Measurements from ENCODE around the gene CORIN. TPM values are rescaled to one million over a fixed set of nuclear protein-coding genes. Genes with fewer than 3 reads are reported as not detected.

Gene CORIN
- total and polyA plus RNA-seq, 9 donors, result 0.20 to 7.9 (median 0.80) TPM; not detected in 1

DNA sequence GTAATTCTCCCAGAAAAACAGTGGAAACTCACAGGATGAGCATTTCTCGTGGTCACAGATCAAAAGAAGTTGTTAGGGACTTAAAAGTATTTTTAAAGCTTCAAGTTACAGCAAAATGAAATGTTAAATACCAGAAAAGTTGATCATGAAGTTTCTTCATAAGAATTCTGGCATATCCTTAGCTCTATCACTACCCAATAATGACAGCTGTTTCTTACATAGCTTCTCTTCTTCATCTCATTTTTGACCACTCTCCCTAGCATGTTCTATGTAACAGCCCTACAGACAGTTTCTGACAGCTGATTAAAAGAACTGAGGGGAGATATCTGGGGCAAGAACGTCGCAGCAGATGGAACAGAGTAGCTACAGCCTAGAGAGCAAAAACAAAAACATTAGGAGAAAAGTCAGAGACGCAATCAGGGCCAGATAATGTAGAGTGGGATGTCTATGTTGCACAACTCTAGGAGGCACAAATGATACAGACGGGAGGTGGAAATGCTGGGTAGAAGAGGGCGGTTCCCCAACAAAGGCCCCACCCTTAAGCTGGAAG is 108.7 kb downstream of the CORIN start:
- intact Hi-C loops (cut with DNase I), result no loop called here

GRCh38 chr4:47721892-47722575 is 115.8 kb downstream of the CORIN start:
- no peak overlapping the region for H3K4me3 ChIP-seq
- H3K9me3 ChIP-seq, result no peaks in the 10 kb centered on the region
- no peak for TF ChIP-seq EP300 (IDR thresholded peaks at IDR 0.05)
- DNase-seq, result no peak
- no peaks in the 10 kb centered on the region for H3K4me1 ChIP-seq (ENCODE audit: insufficient read depth)
- 80 to 82% (median 81%) methylated on average over 5 of the region's 5 CpGs for WGBS, 3 donors
- H3K27ac ChIP-seq, result no peak overlapping the region
- intact Hi-C loops (cut with DNase I), result no loop called here
- no peaks in the 10 kb centered on the region for H3K36me3 ChIP-seq
- H3K27me3 ChIP-seq, result no peaks in the 10 kb centered on the region

More for the DNA sequence above, 108.7 kb downstream of the CORIN start:
- TF ChIP-seq, protein P1, sequence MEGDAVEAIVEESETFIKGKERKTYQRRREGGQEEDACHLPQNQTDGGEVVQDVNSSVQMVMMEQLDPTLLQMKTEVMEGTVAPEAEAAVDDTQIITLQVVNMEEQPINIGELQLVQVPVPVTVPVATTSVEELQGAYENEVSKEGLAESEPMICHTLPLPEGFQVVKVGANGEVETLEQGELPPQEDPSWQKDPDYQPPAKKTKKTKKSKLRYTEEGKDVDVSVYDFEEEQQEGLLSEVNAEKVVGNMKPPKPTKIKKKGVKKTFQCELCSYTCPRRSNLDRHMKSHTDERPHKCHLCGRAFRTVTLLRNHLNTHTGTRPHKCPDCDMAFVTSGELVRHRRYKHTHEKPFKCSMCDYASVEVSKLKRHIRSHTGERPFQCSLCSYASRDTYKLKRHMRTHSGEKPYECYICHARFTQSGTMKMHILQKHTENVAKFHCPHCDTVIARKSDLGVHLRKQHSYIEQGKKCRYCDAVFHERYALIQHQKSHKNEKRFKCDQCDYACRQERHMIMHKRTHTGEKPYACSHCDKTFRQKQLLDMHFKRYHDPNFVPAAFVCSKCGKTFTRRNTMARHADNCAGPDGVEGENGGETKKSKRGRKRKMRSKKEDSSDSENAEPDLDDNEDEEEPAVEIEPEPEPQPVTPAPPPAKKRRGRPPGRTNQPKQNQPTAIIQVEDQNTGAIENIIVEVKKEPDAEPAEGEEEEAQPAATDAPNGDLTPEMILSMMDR (IDR thresholded peaks at IDR 0.05), result no peak
- TF ChIP-seq EP300 (IDR thresholded peaks at IDR 0.05) (no peak), POLR2A (IDR thresholded peaks at IDR 0.05) (no peak)
- no peaks in the 10 kb centered on the region for H3K4me1 ChIP-seq (ENCODE audit: insufficient read depth)
- no peaks in the 10 kb centered on the region for H3K27me3 ChIP-seq
- WGBS, 3 donors, result 43 to 60% (median 43%) methylated on average over 6 of the region's 6 CpGs
- DNase-seq, result no peak
- no peak overlapping the region for H3K27ac ChIP-seq
- H3K4me3 ChIP-seq, result no peak overlapping the region
- no peaks in the 10 kb centered on the region for H3K9me3 ChIP-seq
- no peaks in the 10 kb centered on the region for H3K36me3 ChIP-seq

- 84 to 91% (median 88%) methylated on average over 6 of the region's 6 CpGs for WGBS, 3 donors
- Histone ChIP-seq H3K4me1 (ENCODE audit: insufficient read depth) (no peaks in the 10 kb centered on the region), H3K9me3 (no peaks in the 10 kb centered on the region), H3K27ac (no peak overlapping the region), H3K4me3 (no peak overlapping the region), H3K27me3 (no peaks in the 10 kb centered on the region), H3K36me3 (no peaks in the 10 kb centered on the region)
- TF ChIP-seq POLR2A (IDR thresholded peaks at IDR 0.05) (no peak), EP300 (IDR thresholded peaks at IDR 0.05) (no peak)
- TF ChIP-seq, protein P1 (IDR thresholded peaks at IDR 0.05), result no peak
- no peak for DNase-seq
- intact Hi-C loops (cut with DNase I), result no loop called here
These were observed 116.4 kb downstream of the CORIN start for GRCh38 chr4:47721485-47721884.

DNA sequence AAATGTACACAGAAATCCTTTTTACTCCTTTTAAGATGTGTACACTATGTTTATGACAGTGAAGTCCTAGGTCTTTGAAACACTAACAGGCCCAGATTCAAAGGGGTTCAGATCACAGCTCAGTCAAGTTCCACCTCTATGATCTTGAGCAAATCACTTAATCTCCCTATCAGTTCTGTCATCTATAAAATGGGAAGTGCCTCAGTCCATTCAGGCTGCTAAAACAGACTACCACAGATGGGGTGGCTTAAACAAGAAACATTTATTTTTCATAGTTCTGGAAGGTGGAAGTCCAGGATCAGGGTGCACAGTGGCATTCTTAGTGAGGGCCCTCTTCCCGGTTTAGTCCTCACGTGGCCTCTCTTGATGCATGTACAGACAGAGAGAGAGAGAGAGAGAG is 117.1 kb downstream of the CORIN start:
- H3K36me3 ChIP-seq, result no peaks in the 10 kb centered on the region
- DNase-seq, result no peak
- H3K4me3 ChIP-seq, result no peak overlapping the region
- TF ChIP-seq, protein P1 (IDR thresholded peaks at IDR 0.05), result no peak
- no peak for TF ChIP-seq EP300 (IDR thresholded peaks at IDR 0.05)
- TF ChIP-seq POLR2A (IDR thresholded peaks at IDR 0.05), result no peak
- WGBS, 3 donors, result 90 to 95% (median 91%) methylated on average over 2 of the region's 2 CpGs
- intact Hi-C loops (cut with DNase I), result no loop called here
- no peaks in the 10 kb centered on the region for H3K9me3 ChIP-seq
- no peaks in the 10 kb centered on the region for H3K27me3 ChIP-seq
- H3K4me1 ChIP-seq (ENCODE audit: insufficient read depth), result no peaks in the 10 kb centered on the region
- no peak overlapping the region for H3K27ac ChIP-seq

DNA sequence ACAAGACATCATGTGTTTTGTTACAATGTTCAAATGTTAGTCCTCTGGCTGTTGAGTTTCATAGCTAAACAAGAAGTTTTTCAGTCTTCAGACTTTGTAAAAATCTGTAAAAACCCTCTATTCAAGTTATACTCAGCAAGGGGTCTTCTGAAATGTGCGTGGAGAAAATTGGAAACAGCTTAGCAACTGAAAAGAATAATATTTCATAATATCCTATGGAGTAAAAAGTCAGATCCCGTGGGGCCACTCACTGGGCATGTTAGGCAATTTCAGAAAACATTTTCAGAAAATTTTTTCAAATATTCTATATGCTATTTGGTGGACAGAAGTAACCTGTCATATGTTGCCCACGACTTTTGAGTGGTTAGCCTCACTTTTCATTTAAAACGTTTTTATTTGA is 118.3 kb downstream of the CORIN start:
- DNase-seq, result no peak
- WGBS, 3 donors, result 80 to 81% (median 81%) methylated on average over 4 of the region's 4 CpGs
- H3K36me3 ChIP-seq, result no peaks in the 10 kb centered on the region
- no peaks in the 10 kb centered on the region for H3K9me3 ChIP-seq
- no peaks in the 10 kb centered on the region for H3K27me3 ChIP-seq
- H3K4me1 ChIP-seq (ENCODE audit: insufficient read depth), result no peaks in the 10 kb centered on the region
- intact Hi-C loops (cut with DNase I), result no loop called here
- no peak for TF ChIP-seq POLR2A (IDR thresholded peaks at IDR 0.05)
- TF ChIP-seq EP300 (IDR thresholded peaks at IDR 0.05), result no peak
- TF ChIP-seq, protein P1 (IDR thresholded peaks at IDR 0.05), result no peak
- no peak overlapping the region for H3K4me3 ChIP-seq
- H3K27ac ChIP-seq, result no peak overlapping the region
